ENCODE results near the gene FBXL17. TPM values are rescaled to one million over a fixed set of nuclear protein-coding genes. Genes with fewer than 3 reads are reported as not detected.

FBXL17 gene
- total RNA-seq, 1 donor from 2014 or later, result 11.1 TPM

DNA sequence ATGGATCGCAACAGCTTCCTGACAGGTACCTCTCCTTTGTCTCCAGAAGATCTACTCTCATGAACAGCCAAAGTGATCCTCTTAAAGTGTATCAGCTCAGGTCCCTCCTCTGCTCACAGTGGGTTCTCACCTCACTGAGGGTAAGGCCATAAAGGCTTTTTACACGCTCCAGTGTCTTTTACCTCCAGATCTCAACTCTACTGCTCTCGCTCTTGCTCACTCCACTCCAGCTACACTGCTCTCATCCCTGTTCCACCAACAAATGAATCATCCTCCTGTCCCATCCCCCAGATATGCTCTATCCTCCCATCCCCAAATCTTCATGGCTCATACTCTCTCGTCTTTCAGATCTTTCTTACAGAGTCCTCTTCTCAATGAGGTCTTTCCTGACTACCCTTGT is 462.5 kb downstream of the FBXL17 start:
- Mint-ChIP-seq H3K36me3 (no peaks in the 10 kb centered on the region), H3K4me3 (no peak overlapping the region), H3K9me3 (no peaks in the 10 kb centered on the region), H3K27ac (no peak overlapping the region), H3K4me1 (ENCODE audit: unreplicated experiment) (peaks cover 11% of the 10 kb centered on the region), H3K27me3 (peaks cover 5% of the 10 kb centered on the region)
- no peak for DNase-seq (ENCODE audit: extremely low spot score, unreplicated experiment)
- TF ChIP-seq, protein P1, sequence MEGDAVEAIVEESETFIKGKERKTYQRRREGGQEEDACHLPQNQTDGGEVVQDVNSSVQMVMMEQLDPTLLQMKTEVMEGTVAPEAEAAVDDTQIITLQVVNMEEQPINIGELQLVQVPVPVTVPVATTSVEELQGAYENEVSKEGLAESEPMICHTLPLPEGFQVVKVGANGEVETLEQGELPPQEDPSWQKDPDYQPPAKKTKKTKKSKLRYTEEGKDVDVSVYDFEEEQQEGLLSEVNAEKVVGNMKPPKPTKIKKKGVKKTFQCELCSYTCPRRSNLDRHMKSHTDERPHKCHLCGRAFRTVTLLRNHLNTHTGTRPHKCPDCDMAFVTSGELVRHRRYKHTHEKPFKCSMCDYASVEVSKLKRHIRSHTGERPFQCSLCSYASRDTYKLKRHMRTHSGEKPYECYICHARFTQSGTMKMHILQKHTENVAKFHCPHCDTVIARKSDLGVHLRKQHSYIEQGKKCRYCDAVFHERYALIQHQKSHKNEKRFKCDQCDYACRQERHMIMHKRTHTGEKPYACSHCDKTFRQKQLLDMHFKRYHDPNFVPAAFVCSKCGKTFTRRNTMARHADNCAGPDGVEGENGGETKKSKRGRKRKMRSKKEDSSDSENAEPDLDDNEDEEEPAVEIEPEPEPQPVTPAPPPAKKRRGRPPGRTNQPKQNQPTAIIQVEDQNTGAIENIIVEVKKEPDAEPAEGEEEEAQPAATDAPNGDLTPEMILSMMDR (conservative IDR thresholded peaks at IDR 0.05), result no peak

DNA sequence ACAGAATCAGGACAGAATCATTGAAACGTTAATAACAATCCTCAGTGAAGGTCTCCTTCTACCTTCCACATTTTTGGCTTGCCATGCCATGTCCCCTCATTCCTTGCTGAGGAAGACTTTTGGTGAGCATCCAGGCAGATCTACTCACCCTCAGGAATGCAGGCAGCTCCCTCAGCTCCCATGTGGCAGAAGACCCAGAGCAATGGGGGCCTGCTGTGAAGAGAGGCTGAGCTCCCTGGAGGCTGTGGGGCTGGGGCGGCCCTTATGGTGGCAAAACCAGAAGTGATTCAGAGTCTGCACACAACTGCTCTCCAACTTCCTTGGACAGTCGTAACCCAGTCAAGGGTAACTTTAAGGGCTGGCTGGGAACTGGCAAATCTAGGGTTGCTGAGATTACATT is 463.9 kb downstream of the FBXL17 start:
- H3K4me1 Mint-ChIP-seq (ENCODE audit: unreplicated experiment), result peaks cover 14% of the 10 kb centered on the region
- peaks cover 5% of the 10 kb centered on the region for H3K27me3 Mint-ChIP-seq
- no peak for DNase-seq (ENCODE audit: extremely low spot score, unreplicated experiment)
- no peak overlapping the region for H3K27ac Mint-ChIP-seq
- no peak overlapping the region for H3K4me3 Mint-ChIP-seq
- H3K36me3 Mint-ChIP-seq, result no peaks in the 10 kb centered on the region
- H3K9me3 Mint-ChIP-seq, result no peaks in the 10 kb centered on the region
- TF ChIP-seq, protein P1 (conservative IDR thresholded peaks at IDR 0.05), result no peak

DNA sequence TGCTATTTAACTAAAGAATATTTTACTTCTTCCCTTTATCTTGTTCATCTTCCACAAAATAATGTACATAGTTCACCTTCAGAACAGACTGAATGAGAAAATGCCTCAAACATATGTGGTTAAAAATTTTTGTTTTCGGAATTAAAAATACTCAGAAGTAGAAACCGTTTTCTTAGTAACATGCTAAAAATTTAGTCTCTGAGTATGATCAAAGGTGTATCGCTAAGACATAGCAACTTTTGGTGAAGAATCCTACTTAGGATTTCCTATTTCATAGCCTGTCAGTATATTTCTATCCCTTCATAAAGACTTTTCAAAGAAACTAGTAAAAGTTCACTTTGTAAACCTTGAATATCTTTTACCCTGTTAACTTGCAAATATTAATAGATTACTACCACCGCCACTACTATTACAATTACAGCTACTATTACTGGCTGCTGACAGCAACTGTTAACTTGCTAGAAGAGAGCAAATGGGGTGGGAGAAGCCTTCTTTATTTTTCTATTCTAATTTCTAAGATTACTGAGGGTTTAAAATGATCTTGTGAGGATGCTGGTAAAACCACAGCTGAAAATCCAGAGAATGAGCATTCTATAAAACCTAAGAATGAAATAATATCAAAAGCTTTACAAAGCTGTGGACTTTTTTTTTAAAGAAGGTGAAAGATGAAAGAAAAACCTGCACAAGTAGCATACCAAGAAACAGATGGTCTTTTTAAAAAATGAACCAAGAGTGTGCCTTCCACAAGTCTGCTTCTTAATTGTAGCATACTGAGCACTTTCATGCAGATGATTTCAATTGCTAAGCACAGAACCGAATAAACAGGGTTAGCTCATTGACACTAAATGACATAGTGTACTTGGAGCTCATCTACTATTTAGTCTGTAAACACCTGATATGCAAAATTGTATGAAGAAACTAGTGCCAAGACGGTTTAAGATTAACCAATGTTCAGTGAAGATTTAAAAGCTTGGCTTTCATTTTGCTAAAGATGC is 464.9 kb downstream of the FBXL17 start:
- no peaks in the 10 kb centered on the region for H3K9me3 Mint-ChIP-seq
- H3K4me3 Mint-ChIP-seq, result no peak overlapping the region
- no peaks in the 10 kb centered on the region for H3K36me3 Mint-ChIP-seq
- peaks cover 5% of the 10 kb centered on the region for H3K27me3 Mint-ChIP-seq
- TF ChIP-seq, protein P1 (conservative IDR thresholded peaks at IDR 0.05), result no peak
- DNase-seq (ENCODE audit: extremely low spot score, unreplicated experiment), result no peak
- no peak overlapping the region for H3K27ac Mint-ChIP-seq
- peaks cover 14% of the 10 kb centered on the region for H3K4me1 Mint-ChIP-seq (ENCODE audit: unreplicated experiment)

DNA sequence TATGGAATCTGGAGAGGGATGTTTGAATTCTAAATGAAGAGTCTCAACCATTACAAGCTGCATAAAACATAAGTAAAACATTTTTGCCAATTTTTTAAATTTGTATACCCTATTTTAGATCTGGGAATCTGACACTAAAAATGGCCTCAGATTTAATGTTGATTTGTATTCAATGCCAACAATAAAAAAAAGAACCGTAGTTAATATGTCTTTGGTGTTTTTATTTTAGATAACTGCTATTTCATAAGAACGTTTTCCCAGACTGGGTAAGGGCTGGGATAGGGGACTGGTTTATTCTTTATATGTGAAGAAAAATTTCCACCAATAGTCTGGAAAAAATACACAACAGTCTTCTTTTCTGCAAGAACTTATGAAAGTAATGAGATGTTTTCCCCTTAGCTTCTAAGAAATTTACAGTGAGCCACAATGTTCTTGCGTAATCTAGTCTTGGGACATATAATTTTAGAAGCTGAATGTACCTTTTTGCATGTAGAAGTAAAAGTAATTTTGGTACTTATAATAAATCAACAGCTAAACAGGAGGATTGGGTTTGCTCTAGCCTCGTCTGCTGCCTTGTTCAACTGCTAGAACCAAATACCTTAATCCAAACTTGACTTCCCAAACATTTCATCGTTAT is 466.6 kb downstream of the FBXL17 start:
- Mint-ChIP-seq H3K36me3 (no peaks in the 10 kb centered on the region), H3K27ac (no peak overlapping the region), H3K4me3 (no peak overlapping the region), H3K9me3 (no peaks in the 10 kb centered on the region), H3K4me1 (ENCODE audit: unreplicated experiment) (peaks cover 14% of the 10 kb centered on the region), H3K27me3 (peaks cover 5% of the 10 kb centered on the region)
- DNase-seq (ENCODE audit: extremely low spot score, unreplicated experiment), result no peak
- TF ChIP-seq, protein P1 (conservative IDR thresholded peaks at IDR 0.05), result no peak

DNA sequence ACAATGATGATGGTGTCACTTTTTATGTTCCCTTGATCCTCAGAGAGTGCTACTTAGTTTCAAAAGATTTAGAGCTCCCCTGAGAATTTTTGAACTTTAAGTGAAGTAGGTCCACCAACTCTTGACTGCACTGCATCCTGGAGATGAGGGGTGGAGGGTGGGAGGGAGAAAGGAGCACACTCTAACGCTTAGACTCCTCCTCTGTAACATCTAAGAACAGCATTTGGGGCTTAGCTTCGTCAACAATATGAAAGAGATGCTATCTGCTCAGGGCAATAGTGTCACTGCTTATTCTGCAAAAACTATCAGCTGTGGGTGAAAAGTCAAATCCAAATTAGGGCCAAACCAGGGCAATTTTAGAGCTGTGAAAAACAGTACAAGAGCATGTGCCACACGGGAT is 468.4 kb downstream of the FBXL17 start:
- Mint-ChIP-seq H3K36me3 (no peaks in the 10 kb centered on the region), H3K4me1 (ENCODE audit: unreplicated experiment) (peaks cover 14% of the 10 kb centered on the region), H3K27me3 (no peaks in the 10 kb centered on the region), H3K4me3 (no peak overlapping the region), H3K27ac (no peak overlapping the region), H3K9me3 (no peaks in the 10 kb centered on the region)
- DNase-seq (ENCODE audit: extremely low spot score, unreplicated experiment), result no peak
- TF ChIP-seq, protein P1 (conservative IDR thresholded peaks at IDR 0.05), result no peak
